H1 (cell line): ENCODE results near the gene RREB1. TPM values are rescaled to one million over a fixed set of nuclear protein-coding genes. Genes with fewer than 3 reads are reported as not detected.

Experiments used
- EGR1 ChIP-seq: IDR thresholded peaks from 2 replicates; pipeline ENCODE4 v1.6.1; 2011; ENCODE audit warnings: low read depth, low read length, borderline replicate concordance
- NRF1 ChIP-seq: IDR thresholded peaks from 2 replicates; pipeline ENCODE4 v1.6.1; 2011; ENCODE audit warnings: mild to moderate bottlenecking, low read depth, low read length, improper control_type of control experiment
- RAD21 ChIP-seq, 2 experiments: IDR thresholded peaks in 1 of 2; conservative IDR thresholded peaks in 1 of 2; 2 replicates each; pipeline ENCODE4 v1.6.1; 2011; ENCODE audit warnings: low read depth in 2 of 2, low read length in 2 of 2, improper control_type of control experiment in 1 of 2, inconsistent platforms in 1 of 2, mild to moderate bottlenecking in 1 of 2, moderate library complexity in 1 of 2
- SIN3A ChIP-seq, 2 experiments: IDR thresholded peaks in 1 of 2; conservative IDR thresholded peaks in 1 of 2; 2 replicates each; pipeline ENCODE4 v1.6.1; 2011 to 2012; ENCODE audit warnings: low read length in 2 of 2, improper control_type of control experiment in 1 of 2, low read depth in 1 of 2, mild to moderate bottlenecking in 1 of 2
- SP4 ChIP-seq: IDR thresholded peaks from 2 replicates; pipeline ENCODE4 v1.6.1; 2012; ENCODE audit warnings: low read length, inconsistent platforms
- SRF ChIP-seq: IDR thresholded peaks from 2 replicates; pipeline ENCODE4 v1.6.1; 2011; ENCODE audit warnings: mild to moderate bottlenecking, low read depth, low read length, moderate library complexity
- YY1 ChIP-seq: IDR thresholded peaks from 2 replicates; pipeline ENCODE4 v1.6.1; 2011; ENCODE audit warnings: low read depth, mild to moderate bottlenecking, low read length
- polyA plus RNA-seq, 7 experiments: library from polyadenylated mRNA; depleted of rRNA in 3 of 7; stranded (reverse) in 5 of 7; unstranded in 2 of 7; fragments of >200 nt in 5 of 7; fragments of 200-250 nt in 2 of 7; gene quantifications; 1 replicate in 5 of 7; 2 replicates in 1 of 7; 4 replicates in 1 of 7; pipeline versions ENCODE4 v1.2.1 to v1.2.3, GENCODE V29; 2011 to 2013; ENCODE audit warnings: missing spikeins in 2 of 7, mixed read lengths in 2 of 7
- total RNA-seq: library from RNA; stranded (reverse); fragmentation: NEBNext Ultra II Directional; extraction: Animal tissue kit (Norgen Biotek cat#: 25700); gene quantifications from 2 replicates; pipeline ENCODE4 v1.2.1, GENCODE V29; 2021
- TF ChIP-seq, protein P1 (sequence below): fragments of 300-600 bp; sonication (generic); IDR thresholded peaks from 2 replicates; pipeline ENCODE4 v1.7.1; 2012; ENCODE audit warnings: low read length, moderate library complexity, mild to moderate bottlenecking, inconsistent platforms; ENCODE audit not compliant: insufficient replicate concordance

The RREB1 gene
- total and polyA plus RNA-seq, 2 of the 8 experiments (the other 6 are each of a cell fraction or from before 2014, with no cell fraction given), result 3.9 to 34.7 TPM

DNA sequence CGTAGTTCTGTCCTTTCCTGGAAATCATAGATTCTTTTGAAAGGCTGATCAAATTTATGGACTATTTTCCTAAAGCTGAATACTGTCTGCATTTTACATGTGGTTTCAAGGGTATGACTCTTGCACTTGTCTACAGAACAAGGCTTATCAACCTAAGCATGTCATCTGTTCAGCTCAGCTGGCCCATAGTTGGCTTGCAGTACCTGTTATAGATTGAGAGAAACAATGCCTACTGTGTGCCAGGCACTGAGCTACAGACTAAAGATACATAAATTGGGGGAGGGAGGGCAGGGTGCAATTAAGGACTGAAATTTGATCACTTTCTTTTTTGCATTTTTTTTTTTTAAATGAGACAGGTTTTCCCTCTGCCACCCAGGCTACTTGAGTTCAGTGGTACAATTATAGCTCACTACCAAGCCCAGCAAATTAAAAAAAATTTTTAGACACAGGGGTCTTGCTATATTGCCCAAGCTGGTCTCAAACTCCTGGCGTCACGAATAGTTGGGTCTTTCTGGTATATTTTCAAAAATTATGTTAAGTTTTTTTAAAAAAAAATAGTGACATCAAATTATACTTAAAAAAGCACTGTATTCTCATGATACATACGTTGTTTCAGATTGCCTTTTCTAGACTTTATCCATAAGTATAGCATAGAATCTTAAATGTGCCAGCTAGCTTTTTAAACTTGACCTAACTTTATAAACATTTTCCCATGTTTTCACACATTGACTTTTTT lies 52.2 kb downstream of the RREB1 start (continued):
- TF ChIP-seq, protein P1, sequence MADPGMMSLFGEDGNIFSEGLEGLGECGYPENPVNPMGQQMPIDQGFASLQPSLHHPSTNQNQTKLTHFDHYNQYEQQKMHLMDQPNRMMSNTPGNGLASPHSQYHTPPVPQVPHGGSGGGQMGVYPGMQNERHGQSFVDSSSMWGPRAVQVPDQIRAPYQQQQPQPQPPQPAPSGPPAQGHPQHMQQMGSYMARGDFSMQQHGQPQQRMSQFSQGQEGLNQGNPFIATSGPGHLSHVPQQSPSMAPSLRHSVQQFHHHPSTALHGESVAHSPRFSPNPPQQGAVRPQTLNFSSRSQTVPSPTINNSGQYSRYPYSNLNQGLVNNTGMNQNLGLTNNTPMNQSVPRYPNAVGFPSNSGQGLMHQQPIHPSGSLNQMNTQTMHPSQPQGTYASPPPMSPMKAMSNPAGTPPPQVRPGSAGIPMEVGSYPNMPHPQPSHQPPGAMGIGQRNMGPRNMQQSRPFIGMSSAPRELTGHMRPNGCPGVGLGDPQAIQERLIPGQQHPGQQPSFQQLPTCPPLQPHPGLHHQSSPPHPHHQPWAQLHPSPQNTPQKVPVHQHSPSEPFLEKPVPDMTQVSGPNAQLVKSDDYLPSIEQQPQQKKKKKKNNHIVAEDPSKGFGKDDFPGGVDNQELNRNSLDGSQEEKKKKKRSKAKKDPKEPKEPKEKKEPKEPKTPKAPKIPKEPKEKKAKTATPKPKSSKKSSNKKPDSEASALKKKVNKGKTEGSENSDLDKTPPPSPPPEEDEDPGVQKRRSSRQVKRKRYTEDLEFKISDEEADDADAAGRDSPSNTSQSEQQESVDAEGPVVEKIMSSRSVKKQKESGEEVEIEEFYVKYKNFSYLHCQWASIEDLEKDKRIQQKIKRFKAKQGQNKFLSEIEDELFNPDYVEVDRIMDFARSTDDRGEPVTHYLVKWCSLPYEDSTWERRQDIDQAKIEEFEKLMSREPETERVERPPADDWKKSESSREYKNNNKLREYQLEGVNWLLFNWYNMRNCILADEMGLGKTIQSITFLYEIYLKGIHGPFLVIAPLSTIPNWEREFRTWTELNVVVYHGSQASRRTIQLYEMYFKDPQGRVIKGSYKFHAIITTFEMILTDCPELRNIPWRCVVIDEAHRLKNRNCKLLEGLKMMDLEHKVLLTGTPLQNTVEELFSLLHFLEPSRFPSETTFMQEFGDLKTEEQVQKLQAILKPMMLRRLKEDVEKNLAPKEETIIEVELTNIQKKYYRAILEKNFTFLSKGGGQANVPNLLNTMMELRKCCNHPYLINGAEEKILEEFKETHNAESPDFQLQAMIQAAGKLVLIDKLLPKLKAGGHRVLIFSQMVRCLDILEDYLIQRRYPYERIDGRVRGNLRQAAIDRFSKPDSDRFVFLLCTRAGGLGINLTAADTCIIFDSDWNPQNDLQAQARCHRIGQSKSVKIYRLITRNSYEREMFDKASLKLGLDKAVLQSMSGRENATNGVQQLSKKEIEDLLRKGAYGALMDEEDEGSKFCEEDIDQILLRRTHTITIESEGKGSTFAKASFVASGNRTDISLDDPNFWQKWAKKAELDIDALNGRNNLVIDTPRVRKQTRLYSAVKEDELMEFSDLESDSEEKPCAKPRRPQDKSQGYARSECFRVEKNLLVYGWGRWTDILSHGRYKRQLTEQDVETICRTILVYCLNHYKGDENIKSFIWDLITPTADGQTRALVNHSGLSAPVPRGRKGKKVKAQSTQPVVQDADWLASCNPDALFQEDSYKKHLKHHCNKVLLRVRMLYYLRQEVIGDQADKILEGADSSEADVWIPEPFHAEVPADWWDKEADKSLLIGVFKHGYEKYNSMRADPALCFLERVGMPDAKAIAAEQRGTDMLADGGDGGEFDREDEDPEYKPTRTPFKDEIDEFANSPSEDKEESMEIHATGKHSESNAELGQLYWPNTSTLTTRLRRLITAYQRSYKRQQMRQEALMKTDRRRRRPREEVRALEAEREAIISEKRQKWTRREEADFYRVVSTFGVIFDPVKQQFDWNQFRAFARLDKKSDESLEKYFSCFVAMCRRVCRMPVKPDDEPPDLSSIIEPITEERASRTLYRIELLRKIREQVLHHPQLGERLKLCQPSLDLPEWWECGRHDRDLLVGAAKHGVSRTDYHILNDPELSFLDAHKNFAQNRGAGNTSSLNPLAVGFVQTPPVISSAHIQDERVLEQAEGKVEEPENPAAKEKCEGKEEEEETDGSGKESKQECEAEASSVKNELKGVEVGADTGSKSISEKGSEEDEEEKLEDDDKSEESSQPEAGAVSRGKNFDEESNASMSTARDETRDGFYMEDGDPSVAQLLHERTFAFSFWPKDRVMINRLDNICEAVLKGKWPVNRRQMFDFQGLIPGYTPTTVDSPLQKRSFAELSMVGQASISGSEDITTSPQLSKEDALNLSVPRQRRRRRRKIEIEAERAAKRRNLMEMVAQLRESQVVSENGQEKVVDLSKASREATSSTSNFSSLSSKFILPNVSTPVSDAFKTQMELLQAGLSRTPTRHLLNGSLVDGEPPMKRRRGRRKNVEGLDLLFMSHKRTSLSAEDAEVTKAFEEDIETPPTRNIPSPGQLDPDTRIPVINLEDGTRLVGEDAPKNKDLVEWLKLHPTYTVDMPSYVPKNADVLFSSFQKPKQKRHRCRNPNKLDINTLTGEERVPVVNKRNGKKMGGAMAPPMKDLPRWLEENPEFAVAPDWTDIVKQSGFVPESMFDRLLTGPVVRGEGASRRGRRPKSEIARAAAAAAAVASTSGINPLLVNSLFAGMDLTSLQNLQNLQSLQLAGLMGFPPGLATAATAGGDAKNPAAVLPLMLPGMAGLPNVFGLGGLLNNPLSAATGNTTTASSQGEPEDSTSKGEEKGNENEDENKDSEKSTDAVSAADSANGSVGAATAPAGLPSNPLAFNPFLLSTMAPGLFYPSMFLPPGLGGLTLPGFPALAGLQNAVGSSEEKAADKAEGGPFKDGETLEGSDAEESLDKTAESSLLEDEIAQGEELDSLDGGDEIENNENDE, result no peak
- TF ChIP-seq SIN3A (conservative IDR thresholded peaks at IDR 0.05 in 1 of 2, IDR thresholded peaks at IDR 0.05 in 1 of 2; ENCODE audit: low read depth in 1 of 2, low read length in 2 of 2) (no peak), YY1 (no peak), SRF (no peak), NRF1 (no peak), RAD21 (IDR thresholded peaks at IDR 0.05 in 1 of 2, conservative IDR thresholded peaks at IDR 0.05 in 1 of 2; ENCODE audit: low read depth in 2 of 2, low read length in 2 of 2) (no peak), SP4 (no peak), EGR1 (no peak)
